HG02981 (cell line): ENCODE data around the gene SLC39A11.

Source experiments
- ATAC-seq: cut with Tn5 transposase; IDR thresholded peaks from one replicate; pipeline ENCODE4 v1.9.1; 2021; ENCODE audit warnings: mild to moderate bottlenecking, moderate library complexity; ENCODE audit not compliant: unreplicated experiment

The SLC39A11 gene

GRCh38 chr17:72883351-72883750, 209.1 kb downstream of the SLC39A11 start:
- no peak for ATAC-seq

- no peak for ATAC-seq
Observed at GRCh38 chr17:72882426-72882825, 210.1 kb downstream of the SLC39A11 start.

GRCh38 chr17:72879877-72880276, 212.6 kb downstream of the SLC39A11 start:
- no peak for ATAC-seq

- no peak for ATAC-seq
Observed at GRCh38 chr17:72878975-72879660, 213.4 kb downstream of the SLC39A11 start.

GRCh38 chr17:72877348-72877747, 215.1 kb downstream of the SLC39A11 start:
- no peak for ATAC-seq

GRCh38 chr17:72876413-72876812, 216.1 kb downstream of the SLC39A11 start:
- ATAC-seq: no peak

- no peak for ATAC-seq
Observed at GRCh38 chr17:72875361-72875760, 217.1 kb downstream of the SLC39A11 start.

GRCh38 chr17:72872396-72872795, 220.1 kb downstream of the SLC39A11 start:
- ATAC-seq: no peak

GRCh38 chr17:72870367-72870985, 222.0 kb downstream of the SLC39A11 start:
- ATAC-seq: no peak

- no peak for ATAC-seq
Observed at GRCh38 chr17:72869630-72870029, 222.9 kb downstream of the SLC39A11 start.

- ATAC-seq: no peak
Observed at GRCh38 chr17:72865954-72866353, 226.5 kb downstream of the SLC39A11 start.

GRCh38 chr17:72863526-72864211, 228.8 kb downstream of the SLC39A11 start:
- ATAC-seq: peak; percentile 77

- no peak for ATAC-seq
Observed at GRCh38 chr17:72862276-72862999, 230.1 kb downstream of the SLC39A11 start.

- ATAC-seq: no peak
Observed at GRCh38 chr17:72861811-72862210, 230.7 kb downstream of the SLC39A11 start.

GRCh38 chr17:72860778-72861177, 231.7 kb downstream of the SLC39A11 start:
- ATAC-seq: no peak

- no peak for ATAC-seq
Observed at GRCh38 chr17:72858826-72859495, 233.5 kb downstream of the SLC39A11 start.

GRCh38 chr17:72853440-72854415, 238.8 kb downstream of the SLC39A11 start:
- ATAC-seq: no peak

GRCh38 chr17:72852277-72852938, 240.1 kb downstream of the SLC39A11 start:
- no peak for ATAC-seq
